ENCODE measurements around the gene ODC1.

- TF ChIP-seq CTCF (IDR thresholded peaks at IDR 0.05): no peak
- no peak for TF ChIP-seq POLR2A (IDR thresholded peaks at IDR 0.05)
These were observed 50.7 kb downstream of the ODC1 start for GRCh38 chr2:10397297-10397875.
